ENCODE results near the gene MAFB.
A peak's percentile ranks its signal among the peaks of the same experiment; 100 is the strongest.

Gene MAFB

DNA sequence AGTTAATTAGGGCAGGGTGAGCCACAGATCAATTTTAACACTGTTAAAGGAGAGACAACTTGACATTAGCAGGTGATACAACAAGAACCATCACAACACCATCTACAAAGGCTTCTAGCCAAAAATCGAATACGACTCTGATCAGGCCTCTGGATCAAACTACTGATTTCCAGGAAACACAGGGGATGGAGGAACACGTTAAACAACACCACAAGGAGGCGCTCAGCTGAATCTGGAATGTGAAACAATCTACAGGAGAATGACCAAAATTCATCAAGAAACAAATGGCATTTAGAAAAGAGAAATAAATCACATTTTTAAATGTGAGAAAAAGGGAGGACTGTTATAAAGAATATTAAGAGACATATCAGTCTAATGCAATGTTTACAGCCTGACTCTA lies 13.5 kb upstream of the MAFB start:
- no peak for DNase-seq (ENCODE audit: low read depth)

DNA sequence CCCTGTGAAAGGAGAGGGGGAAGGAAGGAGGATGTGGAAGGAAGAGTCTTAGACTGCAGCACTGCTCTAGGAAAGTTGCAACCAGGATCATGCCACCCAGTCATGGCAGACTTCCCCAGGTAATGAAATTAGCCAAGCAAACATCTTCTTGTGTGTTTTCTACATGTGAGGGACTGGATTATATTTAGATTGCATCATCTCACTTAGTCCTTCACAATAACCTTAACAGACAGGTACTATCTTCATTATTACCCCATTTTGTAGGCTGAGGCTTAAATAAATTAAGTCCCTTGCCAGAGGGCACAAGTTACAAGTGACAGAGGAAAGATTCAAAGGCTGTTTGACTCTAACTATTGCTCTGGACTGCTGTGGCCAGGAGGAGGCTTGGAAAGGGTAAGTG lies 9.7 kb upstream of the MAFB start:
- DNase-seq (ENCODE audit: low read depth) = no peak

DNA sequence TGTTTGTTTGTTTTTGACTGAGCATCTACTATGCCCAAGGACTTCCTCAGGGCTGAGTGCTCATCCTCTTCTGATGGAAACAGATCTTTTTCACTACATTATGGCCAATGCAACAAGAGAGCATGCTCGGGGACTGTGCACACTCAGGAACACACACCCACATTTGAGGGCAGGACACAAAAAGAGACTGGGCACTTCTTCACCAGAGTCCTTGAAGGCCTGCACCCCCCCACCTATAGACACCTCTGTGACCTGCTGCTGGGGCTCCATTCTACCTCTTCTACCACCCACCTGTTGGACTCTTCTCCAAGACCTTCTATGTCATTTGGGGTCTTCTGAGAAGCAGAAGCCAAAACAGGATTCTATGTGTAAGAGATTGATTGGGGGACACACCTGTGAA lies 9.2 kb upstream of the MAFB start:
- no peak for DNase-seq (ENCODE audit: low read depth)

DNA sequence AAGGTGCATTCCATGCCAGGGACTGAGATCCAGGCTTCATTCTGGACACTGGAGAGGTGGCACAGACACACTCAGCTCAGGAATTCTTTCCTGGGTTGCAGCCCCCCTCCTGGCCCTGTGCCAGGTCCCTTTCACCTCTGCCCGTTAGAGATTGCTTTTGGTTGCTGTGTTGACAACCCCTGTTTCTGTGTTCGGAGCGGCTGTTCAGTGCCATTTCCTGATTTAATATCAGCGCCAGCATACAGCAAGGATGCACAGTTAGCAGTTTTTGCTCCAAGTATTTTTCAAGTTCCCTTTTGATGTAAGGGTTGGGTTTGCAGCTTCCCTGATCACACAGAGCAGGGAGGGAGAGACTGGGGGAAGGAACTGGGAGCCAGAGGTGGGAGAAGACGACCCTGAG lies 8.5 kb upstream of the MAFB start:
- no peak for DNase-seq (ENCODE audit: low read depth)

GRCh38 chr20:40695214-40695613 lies 6.2 kb upstream of the MAFB start:
- DNase-seq (ENCODE audit: low read depth) = no peak

GRCh38 chr20:40694246-40694645 lies 5.2 kb upstream of the MAFB start:
- no peak for DNase-seq (ENCODE audit: low read depth)

- DNase-seq (ENCODE audit: low read depth) = no peak
These were observed 3.4 kb upstream of the MAFB start for GRCh38 chr20:40692240-40693011.

GRCh38 chr20:40691566-40692239 lies 2.7 kb upstream of the MAFB start:
- no peak for DNase-seq (ENCODE audit: low read depth)

GRCh38 chr20:40690836-40691565 lies 2.0 kb upstream of the MAFB start:
- no peak for DNase-seq (ENCODE audit: low read depth)

- DNase-seq (ENCODE audit: low read depth) = peak; percentile 19
These were observed 1.2 kb upstream of the MAFB start for GRCh38 chr20:40689943-40690835.

DNA sequence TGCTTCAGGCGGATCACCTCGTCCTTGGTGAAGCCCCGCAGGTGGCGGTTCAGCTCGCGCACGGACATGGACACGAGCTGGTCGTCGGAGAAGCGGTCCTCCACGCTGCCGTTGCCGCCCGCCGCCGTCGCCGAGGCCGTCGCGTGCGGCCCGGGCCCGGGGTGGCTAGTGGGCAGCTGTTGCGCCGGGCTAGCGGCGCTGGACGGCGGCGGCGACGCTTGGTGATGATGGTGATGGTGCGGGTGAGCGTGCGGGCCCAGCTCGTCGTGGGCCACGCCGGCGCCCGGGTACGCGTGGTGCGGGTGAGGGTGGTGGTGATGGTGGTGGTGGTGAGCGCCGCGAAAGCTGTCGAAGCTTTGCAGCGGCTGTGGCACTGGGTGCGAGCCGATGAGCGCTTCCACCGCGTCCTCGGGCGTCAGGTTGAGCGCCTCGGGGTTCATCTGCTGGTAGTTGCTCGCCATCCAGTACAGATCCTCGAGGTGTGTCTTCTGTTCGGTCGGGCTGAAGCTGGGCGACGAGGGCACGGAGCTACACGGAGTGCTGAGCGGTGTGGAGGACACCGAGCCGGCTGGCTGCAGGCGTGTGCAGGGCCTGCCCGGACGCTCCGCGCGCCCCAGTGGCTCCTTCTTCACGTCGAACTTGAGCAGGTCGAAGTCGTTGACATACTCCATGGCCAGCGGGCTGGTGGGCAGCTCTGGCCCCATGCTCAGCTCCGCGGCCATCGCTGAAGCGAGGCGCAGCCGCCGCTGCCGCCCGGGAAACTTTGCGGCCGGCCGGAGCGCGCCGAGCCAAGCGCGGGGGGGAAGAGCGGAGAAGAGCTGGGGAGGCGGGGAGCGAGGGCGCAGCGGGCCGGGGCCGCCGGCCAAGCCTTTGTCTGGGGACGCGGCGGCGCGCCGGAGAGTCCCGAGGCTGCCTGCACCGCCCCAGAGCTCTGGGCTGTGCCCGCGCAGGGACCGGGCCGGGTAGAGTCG lies 622 bp downstream of the MAFB start:
- DNase-seq (ENCODE audit: low read depth) = no peak

GRCh38 chr20:40687384-40688128 lies 1.5 kb downstream of the MAFB start:
- no peak for DNase-seq (ENCODE audit: low read depth)

DNA sequence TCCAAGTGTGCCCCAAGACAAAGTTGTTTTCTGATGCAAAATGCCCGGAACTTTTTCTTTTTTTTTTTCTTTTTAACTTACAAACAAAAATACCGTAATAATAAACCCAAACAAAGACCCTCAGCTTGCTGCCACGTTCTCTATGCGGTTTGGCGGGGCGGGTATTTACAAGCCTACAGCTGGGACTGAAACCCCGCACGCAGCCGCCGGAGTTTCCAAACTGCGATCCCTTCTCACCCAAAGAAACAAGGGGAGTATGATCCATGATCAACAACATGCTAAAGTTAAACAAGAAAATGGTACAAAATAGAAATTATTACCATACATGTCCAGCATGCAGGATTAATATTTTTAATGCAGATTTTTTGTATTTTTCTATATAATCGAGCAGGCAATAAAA lies 2.1 kb downstream of the MAFB start:
- DNase-seq (ENCODE audit: low read depth) = no peak

GRCh38 chr20:40686434-40686882 lies 2.6 kb downstream of the MAFB start:
- DNase-seq (ENCODE audit: low read depth) = no peak

DNA sequence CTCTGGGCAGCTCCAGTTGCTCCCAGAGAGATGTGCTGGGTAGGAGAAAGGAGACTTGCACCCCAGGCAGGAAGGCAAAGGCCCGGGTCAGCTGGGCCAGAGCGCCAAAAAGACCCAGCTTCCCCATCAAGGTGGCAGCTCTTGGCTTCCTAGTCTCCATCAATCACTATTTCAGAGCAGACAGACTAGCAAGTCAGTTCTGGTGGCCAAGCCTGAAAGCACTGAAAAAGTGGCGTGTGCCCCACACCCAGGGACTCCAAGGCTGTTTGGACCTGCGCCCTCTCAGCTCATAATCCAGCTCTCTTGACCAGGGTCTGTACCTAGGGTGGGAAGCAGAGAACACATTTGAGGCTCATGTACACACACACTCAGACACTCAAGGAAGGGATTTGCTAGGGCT lies 3.7 kb downstream of the MAFB start:
- DNase-seq (ENCODE audit: low read depth) = no peak

DNA sequence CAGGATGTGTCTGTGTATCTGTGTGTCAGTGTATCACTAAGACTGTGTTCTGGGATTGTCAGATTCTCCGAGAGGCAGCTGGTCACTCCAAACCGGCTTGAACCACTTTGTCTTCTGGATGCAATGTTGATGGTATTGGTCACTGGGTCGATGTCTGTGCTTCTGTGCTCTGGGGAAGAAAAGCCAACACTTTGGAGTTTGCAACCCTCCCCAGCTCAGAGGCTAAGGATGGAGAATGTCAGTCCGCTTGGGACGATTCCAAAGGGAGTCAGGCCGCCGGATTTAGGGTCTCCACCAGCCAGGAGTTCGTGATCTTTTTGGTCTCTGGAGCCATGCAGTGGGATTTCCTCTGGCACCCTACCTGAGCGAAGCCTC lies 5.2 kb downstream of the MAFB start:
- DNase-seq (ENCODE audit: low read depth) = no peak

DNA sequence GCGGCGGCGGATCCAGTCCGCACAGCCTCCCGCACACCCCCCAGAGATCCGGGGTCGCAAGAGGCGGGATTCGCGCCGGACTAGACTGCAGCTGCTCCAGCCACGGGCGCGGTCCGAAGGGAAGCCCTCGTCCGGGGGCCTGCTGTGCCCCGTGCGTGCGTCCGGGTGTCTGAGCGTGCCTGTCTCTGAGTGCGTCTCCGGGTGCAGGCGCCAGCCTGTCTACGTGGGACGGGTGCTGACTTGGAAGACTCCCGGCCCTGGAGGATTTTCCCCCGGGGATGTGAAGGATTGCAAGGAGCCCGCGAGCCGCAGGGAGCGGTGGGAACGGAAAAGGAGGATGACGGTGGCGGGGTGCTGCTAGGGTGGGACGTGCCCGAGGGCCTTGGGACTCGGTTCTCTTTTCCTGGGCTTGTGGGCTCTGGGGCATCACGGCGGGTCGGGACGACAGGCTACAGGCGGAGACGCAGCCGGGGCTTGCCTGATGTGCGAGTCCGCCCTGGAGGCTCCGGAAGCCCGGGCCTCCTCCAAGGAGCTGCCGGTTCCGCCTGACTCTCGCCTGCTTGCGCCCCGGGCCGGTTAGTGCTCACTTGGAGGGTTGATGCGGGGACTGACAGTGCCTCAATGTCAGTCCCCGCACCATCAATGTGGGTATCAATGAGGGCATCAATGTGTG lies 5.7 kb downstream of the MAFB start:
- DNase-seq (ENCODE audit: low read depth) = no peak

DNA sequence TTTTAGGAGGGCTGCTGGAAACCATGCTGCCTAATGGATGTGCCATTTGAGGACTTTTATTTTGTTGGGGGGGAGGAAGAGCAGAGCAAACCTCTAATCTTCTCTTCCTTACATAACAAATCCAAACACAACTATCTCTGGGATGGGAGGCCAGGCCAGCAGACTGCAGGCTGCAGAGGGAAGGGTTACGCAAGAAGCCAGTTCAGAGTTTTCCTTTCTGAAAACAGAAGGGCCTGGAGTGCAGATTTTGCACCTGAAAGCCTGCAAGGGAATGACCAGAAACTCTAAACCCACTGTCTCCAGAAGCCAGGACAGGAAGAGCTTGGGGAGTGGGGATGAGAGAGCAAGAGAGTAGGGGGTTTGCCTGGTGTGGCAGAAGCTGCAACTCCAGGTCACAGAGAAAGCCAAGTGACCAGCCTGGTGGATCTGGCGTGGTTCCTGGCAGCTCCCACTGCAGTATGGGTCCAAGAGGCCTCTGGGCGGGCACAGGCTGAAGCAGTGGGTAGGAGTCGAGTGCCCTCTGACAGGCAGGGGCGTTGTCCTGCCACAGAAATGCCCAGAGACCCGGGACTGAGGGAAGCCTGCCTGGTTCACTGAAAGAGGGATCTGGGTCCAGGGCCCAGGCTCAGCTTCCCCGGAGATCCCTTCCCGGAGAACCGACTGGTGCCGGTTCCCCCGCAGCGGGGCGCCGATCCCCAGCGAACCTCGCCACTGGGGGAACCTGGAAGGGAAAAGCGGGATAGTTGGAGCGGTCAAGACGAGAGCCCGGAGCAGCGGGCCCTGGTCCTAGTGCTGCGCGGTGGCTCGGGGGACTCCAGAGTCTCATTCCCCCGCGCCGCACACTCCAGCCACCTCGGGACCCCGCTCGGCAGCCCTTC lies 6.7 kb downstream of the MAFB start:
- DNase-seq (ENCODE audit: low read depth) = no peak

DNA sequence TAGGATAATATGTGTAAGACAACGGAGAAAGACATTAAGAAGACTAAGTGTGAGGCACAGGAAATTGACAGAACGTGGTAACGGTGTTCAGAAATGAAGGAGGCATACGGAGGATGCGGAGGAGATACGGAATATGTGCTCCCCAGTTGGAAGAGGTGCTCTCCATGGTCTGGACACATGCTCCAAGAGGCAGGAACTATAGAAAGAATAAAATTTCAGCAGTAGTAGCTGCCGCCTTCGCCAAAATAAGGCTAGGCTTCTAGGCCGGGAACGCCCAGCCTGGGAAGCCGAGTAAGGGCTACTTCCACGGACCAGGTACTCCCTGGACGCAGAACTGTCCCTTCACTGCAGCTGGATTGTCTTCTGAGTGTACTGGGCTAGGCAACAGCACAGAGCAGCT lies 7.4 kb downstream of the MAFB start:
- no peak for DNase-seq (ENCODE audit: low read depth)
